CD14-positive monocyte (primary cell): Measurements from ENCODE around the gene SUGCT. TPM values are rescaled to one million over a fixed set of nuclear protein-coding genes. Genes with fewer than 3 reads are reported as not detected.

Experiments
- DNase-seq, 3 donors: peaks; one replicate each; pipeline ENCODE4 v3.0.0-alpha.2; 2011 to 2022
- H2AFZ ChIP-seq: 2 replicates; pipeline ENCODE4 v1.6.0; 2012; ENCODE audit warnings: mild to moderate bottlenecking, low read depth, low read length, inconsistent platforms; ENCODE audit not compliant: insufficient read depth, poor library complexity, severe bottlenecking
- H3K27ac ChIP-seq, 2 donors: 1 replicate in 1 of 2; 2 replicates in 1 of 2; pipeline ENCODE4 v1.5.1; 2012 to 2013; ENCODE audit warnings: low read length in 2 of 2, control low read depth in 1 of 2, inconsistent platforms in 1 of 2, low read depth in 1 of 2, mild to moderate bottlenecking in 1 of 2
- H3K27me3 ChIP-seq, 2 donors: one replicate each; pipeline versions ENCODE4 v1.6.0 to v1.6.1; 2011 to 2013; ENCODE audit warnings: low read length in 2 of 2; ENCODE audit not compliant: control insufficient read depth in 2 of 2, insufficient read depth in 2 of 2
- H3K36me3 ChIP-seq, 2 donors: replicated peaks in 1 of 2; 1 replicate in 1 of 2; 2 replicates in 1 of 2; pipeline versions ENCODE4 v1.5.1 to v1.6.1; 2012 to 2013; ENCODE audit warnings: low read length in 2 of 2, control low read depth in 1 of 2, inconsistent platforms in 1 of 2, mild to moderate bottlenecking in 1 of 2; ENCODE audit not compliant: insufficient read depth in 2 of 2, control insufficient read depth in 1 of 2
- H3K4me1 ChIP-seq, 2 donors: 1 replicate in 1 of 2; 2 replicates in 1 of 2; pipeline versions ENCODE4 v1.5.1 to v1.6.1; 2012 to 2013; ENCODE audit warnings: low read length in 2 of 2, control low read depth in 1 of 2, inconsistent platforms in 1 of 2, mild to moderate bottlenecking in 1 of 2, moderate library complexity in 1 of 2; ENCODE audit not compliant: insufficient read depth in 2 of 2, control insufficient read depth in 1 of 2
- H3K4me2 ChIP-seq: replicated peaks from 2 replicates; pipeline ENCODE3; 2012; ENCODE audit warnings: low read length, moderate library complexity, mild to moderate bottlenecking; ENCODE audit not compliant: poor library complexity, severe bottlenecking; ENCODE audit errors: extremely low read depth
- H3K4me3 ChIP-seq, 3 experiments: fragments of 200-600 bp in 1 of 3; sonication (generic) in 1 of 3; replicated peaks in 1 of 3; 1 replicate in 2 of 3; 2 replicates in 1 of 3; pipeline ENCODE4 v1.5.1; 2011 to 2013; ENCODE audit warnings: low read length in 3 of 3, mild to moderate bottlenecking in 3 of 3, control low read depth in 2 of 3, low read depth in 2 of 3, inconsistent platforms in 1 of 3, moderate library complexity in 1 of 3
- H3K79me2 ChIP-seq: 2 replicates; pipeline ENCODE4 v1.6.0; 2012; ENCODE audit warnings: mild to moderate bottlenecking, control low read depth, inconsistent platforms, low read length, moderate library complexity; ENCODE audit not compliant: insufficient read depth
- H3K9ac ChIP-seq: 2 replicates; pipeline ENCODE4 v1.6.0; 2017; ENCODE audit warnings: low read length, mild to moderate bottlenecking; ENCODE audit not compliant: insufficient read depth, poor library complexity, severe bottlenecking
- H3K9me3 ChIP-seq, 2 donors: replicated peaks in 1 of 2; 1 replicate in 1 of 2; 2 replicates in 1 of 2; pipeline versions ENCODE4 v1.5.1 to v1.6.1; 2012 to 2013; ENCODE audit warnings: low read length in 2 of 2, control low read depth in 1 of 2; ENCODE audit not compliant: control insufficient read depth in 1 of 2, insufficient read depth in 1 of 2
- H4K20me1 ChIP-seq: 2 replicates; pipeline ENCODE4 v1.6.0; 2012; ENCODE audit warnings: mild to moderate bottlenecking, low read length, control low read depth, moderate library complexity; ENCODE audit not compliant: insufficient read depth
- H3K27ac Mint-ChIP-seq, 7 donors: one replicate each; pipeline ENCODE4 v1.8.0; 2020; ENCODE audit warnings: mild to moderate bottlenecking in 7 of 7, mixed read lengths in 7 of 7, moderate library complexity in 6 of 7, inconsistent platforms in 2 of 7
- H3K27me3 Mint-ChIP-seq, 3 donors: one replicate each; pipeline ENCODE4 v1.8.0; 2021 to 2022; ENCODE audit warnings: low read depth in 3 of 3, mild to moderate bottlenecking in 3 of 3, mixed read lengths in 3 of 3, moderate library complexity in 3 of 3, inconsistent platforms in 1 of 3
- H3K36me3 Mint-ChIP-seq, 2 donors: one replicate each; pipeline ENCODE4 v1.8.0; 2020; ENCODE audit warnings: mixed read lengths in 2 of 2, inconsistent platforms in 1 of 2, mild to moderate bottlenecking in 1 of 2
- H3K4me1 Mint-ChIP-seq: one replicate; pipeline ENCODE4 v1.8.0; 2020; ENCODE audit warnings: mild to moderate bottlenecking, mixed read lengths
- H3K4me3 Mint-ChIP-seq, 2 donors: one replicate each; pipeline ENCODE4 v1.8.0; 2020; ENCODE audit warnings: mild to moderate bottlenecking in 2 of 2, mixed read lengths in 2 of 2, moderate library complexity in 1 of 2
- H3K9me3 Mint-ChIP-seq, 7 donors: one replicate each; pipeline ENCODE4 v1.8.0; 2020 to 2022; ENCODE audit warnings: mixed read lengths in 7 of 7, mild to moderate bottlenecking in 6 of 7, moderate library complexity in 6 of 7, inconsistent platforms in 2 of 7
- CTCF ChIP-seq: fragments of 200-600 bp; IDR thresholded peaks from one replicate; pipeline ENCODE4 v1.8.0; 2022; ENCODE audit warnings: antibody characterized with exemption, mild to moderate bottlenecking
- WGBS: methylation state at CpG from one replicate; pipeline ENCODE4 v1.1.5; 2013; ENCODE audit warnings: missing lambda C conversion rate; ENCODE audit not compliant: insufficient coverage; 5-methylcytosine and 5-hydroxymethylcytosine counted together
- intact Hi-C, 2 donors: fragments of 100-400 bp; cut with micrococcal nuclease; formaldehyde crosslinking; loops; one replicate each; pipeline versions ENCODE4 v1.15.0 to v1.15.1; 2023
- polyA plus RNA-seq, 3 donors: library from polyadenylated mRNA; depleted of rRNA in 1 of 3; unstranded in 2 of 3; stranded (reverse) in 1 of 3; fragments of 300-500 nt in 2 of 3; fragments of >200 nt in 1 of 3; fragmentation: Illumina TruSeq in 2 of 3; gene quantifications; 1 replicate in 2 of 3; 2 replicates in 1 of 3; pipeline ENCODE4 v1.2.3, GENCODE V29; 2012 to 2021

Gene SUGCT
- polyA plus RNA-seq, 3 donors = not detected

DNA sequence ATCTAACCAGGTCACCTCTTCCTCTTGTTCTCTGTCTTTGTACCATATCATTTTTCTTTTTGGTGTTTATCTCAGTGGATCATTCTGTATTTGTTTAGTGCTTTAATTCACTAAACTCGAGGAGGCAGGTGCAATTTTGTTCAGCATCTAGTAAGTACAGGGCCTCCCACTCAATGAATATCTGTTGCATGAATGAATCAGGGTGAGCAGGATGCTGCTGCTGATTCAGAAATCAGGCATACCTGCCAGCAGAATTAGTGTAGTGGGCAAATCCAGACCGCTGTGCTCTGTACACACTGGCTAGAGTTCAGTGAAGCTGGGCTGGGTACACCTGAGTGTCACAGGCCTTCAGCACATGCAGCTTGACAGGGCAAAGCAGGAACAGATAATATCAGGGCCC lies 511.9 kb downstream of the SUGCT start:
- Histone ChIP-seq H3K4me3 (no peak overlapping the region), H3K79me2 (no peaks in the 10 kb centered on the region), H3K27ac (no peak overlapping the region), H3K9me3 (no peaks in the 10 kb centered on the region), H3K27me3 (no peaks in the 10 kb centered on the region), H2AFZ (no peak overlapping the region), H4K20me1 (no peaks in the 10 kb centered on the region), H3K4me1 (no peaks in the 10 kb centered on the region), H3K36me3 (no peaks in the 10 kb centered on the region), H3K9ac (no peak overlapping the region), H3K4me2 (no peak overlapping the region)
- Mint-ChIP-seq H3K9me3 (peaks cover 0 to 5% (median 2%) of the 10 kb centered on the region in 7 donors), H3K4me1 (peaks cover 6% of the 10 kb centered on the region), H3K27ac (no peak overlapping the region), H3K27me3 (peaks cover 0 to 2% (median 0%) of the 10 kb centered on the region in 3 donors), H3K4me3 (no peak overlapping the region), H3K36me3 (no peaks in the 10 kb centered on the region)
- intact Hi-C loops = no loop called here
- no peak for DNase-seq
- WGBS = 94% methylated on average over 1 of the region's 2 CpGs
- no peak for TF ChIP-seq CTCF

GRCh38 chr7:40647719-40648118 lies 512.9 kb downstream of the SUGCT start:
- H3K27ac ChIP-seq = no peak overlapping the region
- TF ChIP-seq CTCF = no peak
- no peak overlapping the region for H3K27ac Mint-ChIP-seq
- H3K36me3 ChIP-seq = no peaks in the 10 kb centered on the region
- H3K4me3 Mint-ChIP-seq = no peak overlapping the region
- no peak overlapping the region for H3K4me3 ChIP-seq
- peaks cover 6% of the 10 kb centered on the region for H3K4me1 Mint-ChIP-seq
- DNase-seq = no peak
- no peak overlapping the region for H3K4me2 ChIP-seq
- no CpG with 5 or more reads among the region's 5 CpGs for WGBS
- H3K9me3 ChIP-seq = no peaks in the 10 kb centered on the region
- H3K4me1 ChIP-seq = no peaks in the 10 kb centered on the region
- no peaks in the 10 kb centered on the region for H4K20me1 ChIP-seq
- no peaks in the 10 kb centered on the region for H3K36me3 Mint-ChIP-seq
- intact Hi-C loops = no loop called here
- H3K9me3 Mint-ChIP-seq = peaks cover 0 to 6% (median 2%) of the 10 kb centered on the region in 7 donors
- H2AFZ ChIP-seq = no peak overlapping the region
- no peak overlapping the region for H3K9ac ChIP-seq
- H3K27me3 ChIP-seq = no peaks in the 10 kb centered on the region
- H3K79me2 ChIP-seq = no peaks in the 10 kb centered on the region
- peaks cover 0 to 2% (median 0%) of the 10 kb centered on the region in 3 donors for H3K27me3 Mint-ChIP-seq
